Osteoblast (primary cell): ENCODE data around the gene CLINT1. TPM values are rescaled to one million over a fixed set of nuclear protein-coding genes. Genes with fewer than 3 reads are reported as not detected.
A peak's percentile ranks its signal among the peaks of the same experiment; 100 is the strongest.

Source experiments
- DNase-seq: peaks from one replicate; pipeline ENCODE4 v3.0.0; 2011; ENCODE audit warnings: low spot score, mixed read lengths; ENCODE audit not compliant: insufficient read length; ENCODE audit errors: missing footprints
- H2AFZ ChIP-seq: 2 replicates; pipeline ENCODE4 v1.6.0; 2011; ENCODE audit warnings: mild to moderate bottlenecking, low read length
- H3K27ac ChIP-seq: 2 replicates; pipeline ENCODE4 v1.5.1; 2011; ENCODE audit warnings: mild to moderate bottlenecking, low read depth, low read length, moderate library complexity
- H3K27me3 ChIP-seq: 2 replicates; pipeline ENCODE4 v1.6.0; 2012; ENCODE audit warnings: mild to moderate bottlenecking, control low read depth, inconsistent platforms, low read length, moderate library complexity; ENCODE audit not compliant: insufficient read depth
- H3K36me3 ChIP-seq: 2 replicates; pipeline ENCODE4 v1.5.1; 2011; ENCODE audit warnings: mild to moderate bottlenecking, low read length, control low read depth, moderate library complexity; ENCODE audit not compliant: insufficient read depth
- H3K4me1 ChIP-seq: 2 replicates; pipeline ENCODE4 v1.5.1; 2011; ENCODE audit warnings: mild to moderate bottlenecking, low read length, control low read depth, moderate library complexity; ENCODE audit not compliant: insufficient read depth
- H3K4me2 ChIP-seq: 2 replicates; pipeline ENCODE4 v1.6.0; 2011; ENCODE audit warnings: mild to moderate bottlenecking, low read length; ENCODE audit not compliant: insufficient read depth
- H3K4me3 ChIP-seq: fragments of 200-600 bp; sonication (generic); 3 replicates; pipeline ENCODE4 v1.5.1; 2012; ENCODE audit warnings: mild to moderate bottlenecking, low read length, inconsistent platforms; ENCODE audit not compliant: insufficient read depth
- H3K79me2 ChIP-seq: 2 replicates; pipeline ENCODE4 v1.6.0; 2012; ENCODE audit warnings: mild to moderate bottlenecking, low read length, control low read depth, inconsistent platforms; ENCODE audit not compliant: insufficient read depth
- H3K9me3 ChIP-seq: 2 replicates; pipeline ENCODE4 v1.5.1; 2011; ENCODE audit warnings: low read depth, low read length, control low read depth
- H4K20me1 ChIP-seq: 2 replicates; pipeline ENCODE4 v1.6.0; 2012; ENCODE audit warnings: mild to moderate bottlenecking, low read length, control low read depth; ENCODE audit not compliant: insufficient read depth
- CTCF ChIP-seq: IDR thresholded peaks from 2 replicates; pipeline ENCODE4 v1.5.1; 2011; ENCODE audit warnings: mild to moderate bottlenecking, low read depth, low read length, moderate library complexity; ENCODE audit errors: extremely low read depth
- small RNA-seq: library from RNA; depleted of rRNA; stranded (forward); fragments of <200 nt; gene quantifications from one replicate; pipeline ENCODE3, GENCODE V24; 2012
- total RNA-seq: library from RNA; depleted of rRNA; stranded (reverse); fragments of >200 nt; gene quantifications from 2 replicates; pipeline ENCODE4 v1.2.3, GENCODE V29; 2012

CLINT1 gene
- total RNA-seq, 1 donor, result 85.4 TPM

DNA sequence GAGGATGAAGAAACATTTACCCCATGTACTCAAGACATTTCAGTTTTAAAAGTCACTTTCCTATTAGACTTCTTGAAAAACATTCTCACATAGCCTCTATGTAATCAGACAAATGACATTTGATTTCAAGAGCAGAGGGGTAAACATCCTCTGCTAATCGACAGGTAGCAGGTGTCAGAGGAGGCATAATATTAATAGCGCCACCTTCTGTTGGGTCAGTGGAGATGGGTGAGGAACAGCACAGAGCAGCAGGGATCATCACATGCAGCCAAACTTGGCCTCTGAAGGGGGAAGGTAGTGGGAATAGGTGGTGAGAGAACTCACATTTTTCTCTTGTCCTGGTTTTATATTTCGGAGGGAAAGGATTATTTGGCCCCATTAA, 118.7 kb downstream of the CLINT1 start:
- H3K27ac ChIP-seq, result no peak overlapping the region
- H3K27me3 ChIP-seq, result no peaks in the 10 kb centered on the region
- no peaks in the 10 kb centered on the region for H4K20me1 ChIP-seq
- peaks cover 24% of the 10 kb centered on the region for H3K36me3 ChIP-seq
- peak; percentile 48 for TF ChIP-seq CTCF
- no peak overlapping the region for H3K4me2 ChIP-seq
- no peak overlapping the region for H3K4me3 ChIP-seq
- H3K79me2 ChIP-seq, result peaks cover 13% of the 10 kb centered on the region
- H3K9me3 ChIP-seq, result no peaks in the 10 kb centered on the region
- peak; percentile 89 for DNase-seq
- no peak overlapping the region for H2AFZ ChIP-seq
- peaks cover 10% of the 10 kb centered on the region for H3K4me1 ChIP-seq

GRCh38 chr5:157739388-157740228, 119.3 kb downstream of the CLINT1 start:
- Histone ChIP-seq H3K4me1 (peaks cover 4% of the 10 kb centered on the region), H3K79me2 (peaks cover 7% of the 10 kb centered on the region), H3K27me3 (no peaks in the 10 kb centered on the region), H2AFZ (no peak overlapping the region), H3K9me3 (no peaks in the 10 kb centered on the region), H4K20me1 (no peaks in the 10 kb centered on the region), H3K36me3 (peaks cover 28% of the 10 kb centered on the region), H3K27ac (no peak overlapping the region), H3K4me2 (no peak overlapping the region), H3K4me3 (no peak overlapping the region)
- no peak for DNase-seq
- TF ChIP-seq CTCF, result no peak

GRCh38 chr5:157735991-157736390, 123.0 kb downstream of the CLINT1 start:
- Histone ChIP-seq H4K20me1 (no peaks in the 10 kb centered on the region), H2AFZ (no peak overlapping the region), H3K79me2 (no peaks in the 10 kb centered on the region), H3K27me3 (no peaks in the 10 kb centered on the region), H3K36me3 (peaks cover 38% of the 10 kb centered on the region), H3K4me3 (no peak overlapping the region), H3K4me2 (no peak overlapping the region), H3K9me3 (no peaks in the 10 kb centered on the region), H3K4me1 (peaks cover 6% of the 10 kb centered on the region), H3K27ac (no peak overlapping the region)
- no peak for DNase-seq
- no peak for TF ChIP-seq CTCF

Small RNAs within 50 kb of the gene (small RNA-seq; reads per million reads assigned to genes)
- gene AC026407.1 (not detected), gene RNU6-260P (not detected)

Other genes with a start within 250 kb of the CLINT1 start
- under 0.01 TPM in 2 replicates for gene SOX30, start 206.7 kb downstream of the CLINT1 start, total RNA-seq
- gene C5orf52, start 187.6 kb downstream of the CLINT1 start, total RNA-seq, result not detected in 2 replicates
- gene THG1L, start 127.7 kb downstream of the CLINT1 start, total RNA-seq, result 27.9 and 30.6 TPM in 2 replicates
- gene LSM11, start 115.4 kb downstream of the CLINT1 start, total RNA-seq, result 4.4 and 4.7 TPM in 2 replicates